Dermis blood vessel endothelial cell (primary cell): Measurements from ENCODE around the gene FBXL4. TPM values are rescaled to one million over a fixed set of nuclear protein-coding genes. Genes with fewer than 3 reads are reported as not detected.
"Not testable (repeated sequence)": the region's sequence is repeated elsewhere in the genome, so short reads cannot be mapped to it uniquely, and the experiment has no call there.

Experiments
- DNase-seq: peaks from one replicate; pipeline ENCODE4 v3.0.0; 2010
- total RNA-seq: library from RNA; depleted of rRNA; stranded (reverse); fragments of >200 nt; gene quantifications from 2 replicates; pipeline ENCODE4 v1.2.3, GENCODE V29; 2014

Gene FBXL4
- total RNA-seq, 1 donor from 2014 or later = 15.5 TPM

- no peak for DNase-seq
Measured at GRCh38 chr6:98945311-98946115, 2.2 kb downstream of the FBXL4 start.

- DNase-seq = no peak
Measured at GRCh38 chr6:98944598-98945081, 3.1 kb downstream of the FBXL4 start.

GRCh38 chr6:98944168-98944567 lies 3.6 kb downstream of the FBXL4 start:
- no peak for DNase-seq

- DNase-seq = no peak
Measured at GRCh38 chr6:98942263-98942803, 5.4 kb downstream of the FBXL4 start.

GRCh38 chr6:98941319-98941718 lies 6.4 kb downstream of the FBXL4 start:
- no peak for DNase-seq

- DNase-seq = no peak
Measured at GRCh38 chr6:98937351-98937750, 10.4 kb downstream of the FBXL4 start.

- peak; percentile 30 for DNase-seq
Measured at GRCh38 chr6:98932381-98932780, 15.4 kb downstream of the FBXL4 start.

GRCh38 chr6:98931696-98932095 lies 16.1 kb downstream of the FBXL4 start:
- DNase-seq = no peak

GRCh38 chr6:98929498-98930060 lies 18.2 kb downstream of the FBXL4 start:
- DNase-seq = no peak

- no peak for DNase-seq
Measured at GRCh38 chr6:98928688-98929087, 19.1 kb downstream of the FBXL4 start.

GRCh38 chr6:98927534-98927933 lies 20.2 kb downstream of the FBXL4 start:
- DNase-seq = peak; percentile 65

GRCh38 chr6:98925831-98926230 lies 21.9 kb downstream of the FBXL4 start:
- no peak for DNase-seq

- no peak for DNase-seq
Measured at GRCh38 chr6:98924647-98925046, 23.1 kb downstream of the FBXL4 start.

GRCh38 chr6:98920904-98921431 lies 26.8 kb downstream of the FBXL4 start:
- peak; percentile 19 for DNase-seq

- not testable (repeated sequence) for DNase-seq
Measured at GRCh38 chr6:98910946-98911345, 36.8 kb downstream of the FBXL4 start.

GRCh38 chr6:98909236-98909635 lies 38.5 kb downstream of the FBXL4 start:
- no peak for DNase-seq

- not testable (repeated sequence) for DNase-seq
Measured at GRCh38 chr6:98906342-98906741, 41.4 kb downstream of the FBXL4 start.

GRCh38 chr6:98905759-98906158 lies 42.0 kb downstream of the FBXL4 start:
- no peak for DNase-seq

- DNase-seq = peak; percentile 32
Measured at GRCh38 chr6:98904096-98904495, 43.6 kb downstream of the FBXL4 start.

- DNase-seq = no peak
Measured at GRCh38 chr6:98900706-98901105, 47.0 kb downstream of the FBXL4 start.

GRCh38 chr6:98894810-98895209 lies 52.9 kb downstream of the FBXL4 start:
- no peak for DNase-seq

GRCh38 chr6:98887650-98888049 lies 60.1 kb downstream of the FBXL4 start:
- DNase-seq = no peak

GRCh38 chr6:98885330-98885729 lies 62.4 kb downstream of the FBXL4 start:
- DNase-seq = no peak

- DNase-seq = no peak
Measured at GRCh38 chr6:98880486-98880885, 67.3 kb downstream of the FBXL4 start.
